HepG2 (cell line): Measurements from ENCODE around the gene RRN3. TPM values are rescaled to one million over a fixed set of nuclear protein-coding genes. Genes with fewer than 3 reads are reported as not detected.

Experiments used
- BCL6 ChIP-seq: IDR thresholded peaks from 2 replicates; pipeline ENCODE4 v1.6.1; 2016; ENCODE audit warnings: missing genetic modification reagents, missing compliant biosample characterization
- BORCS8-MEF2B ChIP-seq: sonication (generic); formaldehyde crosslinking; IDR thresholded peaks from 2 replicates; pipeline ENCODE4 v1.8.0; 2022; ENCODE audit warnings: mild to moderate bottlenecking, missing genetic modification reagents
- ERF ChIP-seq: IDR thresholded peaks from 2 replicates; pipeline ENCODE4 v1.6.1; 2018; ENCODE audit warnings: missing biosample characterization, missing genetic modification reagents
- FOXJ3 ChIP-seq: sonication (generic); formaldehyde crosslinking; IDR thresholded peaks from 2 replicates; pipeline ENCODE4 v1.4.0; 2020; ENCODE audit warnings: missing genetic modification reagents, mild to moderate bottlenecking, borderline replicate concordance
- GZF1 ChIP-seq: sonication (generic); formaldehyde crosslinking; IDR thresholded peaks from 2 replicates; pipeline ENCODE4 v1.5.1; 2020; ENCODE audit warnings: mild to moderate bottlenecking, missing genetic modification reagents
- HDAC2 ChIP-seq: sonication (generic); formaldehyde crosslinking; IDR thresholded peaks from 2 replicates; pipeline ENCODE4 v1.4.0; 2020; ENCODE audit warnings: missing genetic modification reagents
- JUN ChIP-seq: sonication (generic); formaldehyde crosslinking; IDR thresholded peaks from 2 replicates; pipeline ENCODE4 v1.4.0; 2020; ENCODE audit warnings: mild to moderate bottlenecking, missing genetic modification reagents
- MXI1 ChIP-seq: IDR thresholded peaks from 3 replicates; pipeline ENCODE4 v1.6.1; 2012; ENCODE audit warnings: low read depth, low read length, inconsistent platforms, borderline replicate concordance
- NFKBIZ ChIP-seq: IDR thresholded peaks from 2 replicates; pipeline ENCODE4 v1.6.1; 2018; ENCODE audit warnings: missing genetic modification reagents, missing compliant biosample characterization
- PHF8 ChIP-seq: sonication (generic); formaldehyde crosslinking; IDR thresholded peaks from 2 replicates; pipeline ENCODE4 v1.5.0; 2020; ENCODE audit warnings: missing genetic modification reagents
- RBM39 ChIP-seq: fragments of 200-400 bp; formaldehyde crosslinking; IDR thresholded peaks from one replicate; pipeline ENCODE4 v1.6.1; 2018; ENCODE audit warnings: antibody characterized with exemption, mild to moderate bottlenecking, low read depth, low read length; ENCODE audit not compliant: poor library complexity, severe bottlenecking
- RCOR2 ChIP-seq: IDR thresholded peaks from 2 replicates; pipeline ENCODE4 v1.6.1; 2016; ENCODE audit warnings: missing biosample characterization, missing genetic modification reagents
- XBP1 ChIP-seq: sonication (generic); formaldehyde crosslinking; IDR thresholded peaks from 2 replicates; pipeline ENCODE4 v1.5.0; 2020; ENCODE audit warnings: missing genetic modification reagents
- ZBTB38 ChIP-seq: sonication (generic); formaldehyde crosslinking; IDR thresholded peaks from 2 replicates; pipeline ENCODE4 v1.5.1; 2020; ENCODE audit warnings: mild to moderate bottlenecking, missing genetic modification reagents
- ZFP90 ChIP-seq: sonication (generic); formaldehyde crosslinking; IDR thresholded peaks from 2 replicates; pipeline ENCODE4 v1.8.0; 2022; ENCODE audit warnings: missing genetic modification reagents, mild to moderate bottlenecking, inconsistent platforms, borderline replicate concordance
- ZNF143 ChIP-seq: sonication (generic); formaldehyde crosslinking; IDR thresholded peaks from 2 replicates; pipeline ENCODE4 v1.4.0; 2020; ENCODE audit warnings: missing genetic modification reagents
- ZNF292 ChIP-seq: sonication (generic); formaldehyde crosslinking; IDR thresholded peaks from 2 replicates; pipeline ENCODE4 v1.8.1; 2022; ENCODE audit warnings: mild to moderate bottlenecking, low read depth, missing genetic modification reagents, borderline replicate concordance
- ZNF331 ChIP-seq: sonication (generic); formaldehyde crosslinking; IDR thresholded peaks from 2 replicates; pipeline ENCODE4 v1.4.0; 2020; ENCODE audit warnings: missing genetic modification reagents
- ZNF367 ChIP-seq: sonication (generic); formaldehyde crosslinking; IDR thresholded peaks from 2 replicates; pipeline ENCODE4 v1.4.0; 2020; ENCODE audit warnings: missing genetic modification reagents, borderline replicate concordance
- ZNF468 ChIP-seq: sonication (generic); formaldehyde crosslinking; IDR thresholded peaks from 2 replicates; pipeline ENCODE4 v1.8.0; 2022; ENCODE audit warnings: mild to moderate bottlenecking, moderate library complexity, missing genetic modification reagents
- polyA plus RNA-seq, 8 experiments: library from polyadenylated mRNA; depleted of rRNA in 3 of 8; stranded (reverse) in 7 of 8; unstranded in 1 of 8; fragments of >200 nt; fragmentation: Illumina TruSeq in 4 of 8; extraction: Trizol in 4 of 8; gene quantifications; 2 replicates each; pipeline versions ENCODE4 v1.2.1 to v1.2.3, GENCODE V29; 2011 to 2016; ENCODE audit warnings: low read depth in 4 of 8, missing spikeins in 1 of 8, mixed read lengths in 1 of 8; ENCODE audit not compliant: insufficient read depth in 1 of 8
- total RNA-seq, 5 experiments: library from RNA; depleted of rRNA; stranded (reverse); fragments of >200 nt; fragmentation: Illumina TruSeq; extraction: Trizol; gene quantifications; 2 replicates each; pipeline ENCODE4 v1.2.3, GENCODE V29; 2016; ENCODE audit warnings: low read depth in 1 of 5
- TF ChIP-seq, protein P1 (sequence below): sonication (generic); formaldehyde crosslinking; IDR thresholded peaks from 2 replicates; pipeline ENCODE4 v1.4.0; 2020; ENCODE audit warnings: missing genetic modification reagents
- TF ChIP-seq, protein P2 (sequence below): sonication (generic); formaldehyde crosslinking; IDR thresholded peaks from 2 replicates; pipeline ENCODE4 v1.4.0; 2020; ENCODE audit warnings: missing genetic modification reagents
- TF ChIP-seq, protein P3 (sequence below): sonication (generic); formaldehyde crosslinking; IDR thresholded peaks from 2 replicates; pipeline ENCODE4 v1.5.1; 2020; ENCODE audit warnings: missing genetic modification reagents, mild to moderate bottlenecking, borderline replicate concordance
- TF ChIP-seq, protein P4 (sequence below): sonication (generic); formaldehyde crosslinking; IDR thresholded peaks from 2 replicates; pipeline ENCODE4 v1.8.0; 2022; ENCODE audit warnings: missing genetic modification reagents, mild to moderate bottlenecking, inconsistent platforms, borderline replicate concordance
- TF ChIP-seq, protein P5 (sequence below): sonication (generic); formaldehyde crosslinking; IDR thresholded peaks from 2 replicates; pipeline ENCODE4 v1.5.1; 2020; ENCODE audit warnings: mild to moderate bottlenecking, moderate library complexity, missing genetic modification reagents

Gene RRN3
- total and polyA plus RNA-seq, 2 of the 13 experiments (the other 11 are each of a cell fraction or from before 2014, with no cell fraction given) = 45.8 to 67.0 TPM

DNA sequence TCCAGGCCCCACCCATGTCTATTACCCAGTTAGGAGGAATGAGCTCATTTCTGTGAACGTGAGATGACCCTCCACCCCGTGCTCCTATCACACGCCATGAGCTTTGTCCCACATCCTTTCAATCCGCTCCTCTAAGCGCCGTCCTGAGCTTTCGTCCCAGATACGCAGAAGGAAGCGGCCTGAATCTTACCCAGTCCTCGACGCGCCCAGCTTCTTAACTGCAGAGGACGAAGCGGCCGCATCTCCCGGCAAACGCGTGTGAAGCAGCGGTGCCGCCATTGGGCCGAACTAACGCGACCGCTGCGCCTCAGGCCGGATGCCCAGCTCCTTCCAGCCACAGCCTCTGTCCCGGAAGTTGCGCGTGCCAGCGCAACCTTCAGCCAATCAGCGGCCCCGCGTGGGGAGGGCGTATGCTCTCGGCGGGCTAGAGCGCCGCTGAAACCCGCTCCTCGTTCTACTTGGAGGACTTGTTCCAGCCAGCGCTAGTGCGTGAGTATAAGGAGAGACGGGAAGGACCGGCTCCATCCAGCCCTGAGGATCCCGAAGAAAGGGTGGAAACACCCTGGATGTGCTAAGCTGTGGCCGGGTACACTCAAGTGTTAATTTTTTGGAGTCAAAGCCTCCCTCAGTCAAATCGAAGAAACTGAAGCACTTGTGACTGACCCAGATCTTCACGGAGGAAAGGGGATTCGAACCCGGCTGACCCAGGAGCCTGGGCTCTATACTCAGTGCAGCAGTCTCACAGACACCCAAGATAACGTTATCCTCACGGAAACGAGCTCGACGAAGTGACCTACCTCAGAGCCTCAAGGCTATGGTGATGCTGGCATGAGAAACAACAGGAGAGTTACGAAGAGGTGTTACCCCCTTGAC, at the start of gene RRN3 (continued):
- TF ChIP-seq NFKBIZ (CRISPR knock-in tag) = peak; percentile 73
- TF ChIP-seq, protein P1, sequence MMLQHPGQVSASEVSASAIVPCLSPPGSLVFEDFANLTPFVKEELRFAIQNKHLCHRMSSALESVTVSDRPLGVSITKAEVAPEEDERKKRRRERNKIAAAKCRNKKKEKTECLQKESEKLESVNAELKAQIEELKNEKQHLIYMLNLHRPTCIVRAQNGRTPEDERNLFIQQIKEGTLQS (CRISPR knock-in tag) = peak; percentile 71
- TF ChIP-seq PHF8 = peak; percentile 100
- peak; percentile 91 for TF ChIP-seq RBM39
- TF ChIP-seq, protein P2, sequence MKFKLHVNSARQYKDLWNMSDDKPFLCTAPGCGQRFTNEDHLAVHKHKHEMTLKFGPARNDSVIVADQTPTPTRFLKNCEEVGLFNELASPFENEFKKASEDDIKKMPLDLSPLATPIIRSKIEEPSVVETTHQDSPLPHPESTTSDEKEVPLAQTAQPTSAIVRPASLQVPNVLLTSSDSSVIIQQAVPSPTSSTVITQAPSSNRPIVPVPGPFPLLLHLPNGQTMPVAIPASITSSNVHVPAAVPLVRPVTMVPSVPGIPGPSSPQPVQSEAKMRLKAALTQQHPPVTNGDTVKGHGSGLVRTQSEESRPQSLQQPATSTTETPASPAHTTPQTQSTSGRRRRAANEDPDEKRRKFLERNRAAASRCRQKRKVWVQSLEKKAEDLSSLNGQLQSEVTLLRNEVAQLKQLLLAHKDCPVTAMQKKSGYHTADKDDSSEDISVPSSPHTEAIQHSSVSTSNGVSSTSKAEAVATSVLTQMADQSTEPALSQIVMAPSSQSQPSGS = peak; percentile 93
- TF ChIP-seq BCL6 (CRISPR knock-in tag) = peak; percentile 60; the same call in 1 of the 2 replicates
- peak; percentile 89 for TF ChIP-seq ZBTB38
- TF ChIP-seq, protein P3, sequence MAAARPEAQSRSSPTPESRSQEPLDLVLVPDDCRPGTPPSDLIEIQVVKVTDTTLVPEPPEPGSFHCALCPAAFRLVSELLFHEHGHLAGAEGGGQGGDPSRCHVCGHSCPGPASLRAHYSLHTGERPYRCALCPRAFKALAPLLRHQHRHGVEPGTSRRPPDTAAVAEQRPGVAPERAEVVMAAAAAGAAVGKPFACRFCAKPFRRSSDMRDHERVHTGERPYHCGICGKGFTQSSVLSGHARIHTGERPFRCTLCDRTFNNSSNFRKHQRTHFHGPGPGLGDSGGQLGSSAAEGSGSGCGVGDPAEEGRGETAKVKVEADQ = peak; percentile 85; the same call in 1 of the 2 replicates
- peak; percentile 92 for TF ChIP-seq ZNF331
- TF ChIP-seq ZNF367 (CRISPR knock-in tag) = 0 out of 2 replicates have a peak, but pooled peaks have one; percentile 82
- peak; percentile 91; the same call in 1 of the 3 replicates for TF ChIP-seq MXI1
- TF ChIP-seq JUN (CRISPR knock-in tag) = peak; percentile 73; the same call in 1 of the 2 replicates
- TF ChIP-seq ZFP90 (CRISPR knock-in tag) = peak; percentile 57; the same call in 1 of the 2 replicates
- TF ChIP-seq XBP1 (CRISPR knock-in tag) = peak; percentile 89
- TF ChIP-seq GZF1 (CRISPR knock-in tag) = peak; percentile 73
- TF ChIP-seq, protein P4, sequence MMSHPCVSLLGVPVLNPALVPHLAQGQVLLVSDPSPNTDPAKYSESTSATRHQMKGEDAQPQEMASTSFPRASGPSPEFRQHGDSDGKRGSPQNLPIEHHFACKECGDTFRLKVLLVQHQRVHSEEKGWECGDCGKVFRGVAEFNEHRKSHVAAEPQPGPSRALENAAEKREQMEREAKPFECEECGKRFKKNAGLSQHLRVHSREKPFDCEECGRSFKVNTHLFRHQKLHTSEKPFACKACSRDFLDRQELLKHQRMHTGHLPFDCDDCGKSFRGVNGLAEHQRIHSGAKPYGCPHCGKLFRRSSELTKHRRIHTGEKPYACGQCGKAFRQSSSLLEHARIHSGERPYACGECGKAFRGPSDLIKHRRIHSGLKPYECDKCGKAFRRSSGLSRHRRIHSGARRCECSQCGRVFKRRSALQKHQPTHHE (CRISPR knock-in tag) = peak; percentile 93
- 0 out of 2 replicates have a peak, but pooled peaks have one; percentile 58 for TF ChIP-seq ZNF468 (CRISPR knock-in tag)
- TF ChIP-seq BORCS8-MEF2B (CRISPR knock-in tag) = peak; percentile 89
- TF ChIP-seq FOXJ3 (CRISPR knock-in tag) = peak; percentile 58; the same call in 1 of the 2 replicates
- TF ChIP-seq, protein P5, sequence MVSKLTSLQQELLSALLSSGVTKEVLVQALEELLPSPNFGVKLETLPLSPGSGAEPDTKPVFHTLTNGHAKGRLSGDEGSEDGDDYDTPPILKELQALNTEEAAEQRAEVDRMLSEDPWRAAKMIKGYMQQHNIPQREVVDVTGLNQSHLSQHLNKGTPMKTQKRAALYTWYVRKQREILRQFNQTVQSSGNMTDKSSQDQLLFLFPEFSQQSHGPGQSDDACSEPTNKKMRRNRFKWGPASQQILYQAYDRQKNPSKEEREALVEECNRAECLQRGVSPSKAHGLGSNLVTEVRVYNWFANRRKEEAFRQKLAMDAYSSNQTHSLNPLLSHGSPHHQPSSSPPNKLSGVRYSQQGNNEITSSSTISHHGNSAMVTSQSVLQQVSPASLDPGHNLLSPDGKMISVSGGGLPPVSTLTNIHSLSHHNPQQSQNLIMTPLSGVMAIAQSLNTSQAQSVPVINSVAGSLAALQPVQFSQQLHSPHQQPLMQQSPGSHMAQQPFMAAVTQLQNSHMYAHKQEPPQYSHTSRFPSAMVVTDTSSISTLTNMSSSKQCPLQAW (CRISPR knock-in tag) = peak; percentile 96
- TF ChIP-seq RCOR2 (CRISPR knock-in tag) = peak; percentile 49; the same call in 1 of the 2 replicates
- peak; percentile 60; the same call in 1 of the 2 replicates for TF ChIP-seq ZNF143 (CRISPR knock-in tag)
- peak; percentile 96 for TF ChIP-seq ERF (CRISPR knock-in tag)
- peak; percentile 92 for TF ChIP-seq HDAC2 (CRISPR knock-in tag)
- peak; percentile 78 for TF ChIP-seq ZNF292 (CRISPR knock-in tag)
